GM19455 (cell line): ENCODE data around the gene ZBTB17.

Source experiments
- ATAC-seq: cut with Tn5 transposase; IDR thresholded peaks from one replicate; pipeline ENCODE4 v1.9.1; 2021; ENCODE audit not compliant: unreplicated experiment

ZBTB17 gene

GRCh38 chr1:15962671-15963362 lies 13.1 kb downstream of the ZBTB17 start:
- ATAC-seq = no peak

DNA sequence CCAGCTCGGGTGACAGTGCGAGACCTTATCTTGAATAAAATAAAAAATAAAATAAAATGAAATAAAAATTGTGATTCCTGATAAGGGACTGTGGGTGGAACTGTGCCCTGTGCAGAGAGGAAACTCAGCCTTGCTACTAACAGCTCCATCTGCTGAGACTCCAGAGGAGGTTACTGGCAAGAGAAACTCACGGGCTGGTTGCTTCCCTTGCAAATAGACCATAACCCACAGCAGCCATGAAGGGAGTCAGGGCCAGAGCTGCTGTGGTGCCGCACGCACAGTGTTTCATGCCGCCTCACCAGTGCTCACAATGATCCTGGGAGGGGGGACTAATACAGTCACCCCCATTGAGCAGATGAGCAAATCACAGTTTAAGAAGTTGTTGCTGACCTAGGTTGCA lies 13.7 kb downstream of the ZBTB17 start:
- ATAC-seq = no peak

GRCh38 chr1:15961492-15961891 lies 14.4 kb downstream of the ZBTB17 start:
- no peak for ATAC-seq

GRCh38 chr1:15960808-15961207 lies 15.1 kb downstream of the ZBTB17 start:
- no peak for ATAC-seq

- ATAC-seq = no peak
Observed at GRCh38 chr1:15959827-15960446, 16.0 kb downstream of the ZBTB17 start.

- no peak for ATAC-seq
Observed at GRCh38 chr1:15959424-15959823, 16.5 kb downstream of the ZBTB17 start.

GRCh38 chr1:15958793-15959192 lies 17.1 kb downstream of the ZBTB17 start:
- ATAC-seq = no peak

DNA sequence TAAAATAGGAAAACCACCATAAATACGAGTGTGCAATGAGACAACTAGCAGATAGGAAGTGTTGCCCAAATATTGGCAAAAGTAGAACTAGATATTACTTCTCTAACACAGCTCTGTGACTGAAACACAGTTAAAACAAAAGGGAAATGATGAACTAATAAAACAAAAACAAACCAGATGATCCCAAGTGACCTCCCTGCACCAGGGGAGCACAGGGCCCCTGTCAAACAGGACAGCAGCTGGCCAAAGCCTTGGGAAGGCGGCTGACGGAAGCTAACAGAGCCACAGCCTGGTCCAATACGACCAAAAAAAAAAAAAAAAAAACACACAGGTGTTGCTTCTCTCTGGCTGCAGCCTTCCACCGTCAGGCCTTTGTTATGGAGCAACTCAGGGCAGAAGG lies 17.8 kb downstream of the ZBTB17 start:
- ATAC-seq = no peak

DNA sequence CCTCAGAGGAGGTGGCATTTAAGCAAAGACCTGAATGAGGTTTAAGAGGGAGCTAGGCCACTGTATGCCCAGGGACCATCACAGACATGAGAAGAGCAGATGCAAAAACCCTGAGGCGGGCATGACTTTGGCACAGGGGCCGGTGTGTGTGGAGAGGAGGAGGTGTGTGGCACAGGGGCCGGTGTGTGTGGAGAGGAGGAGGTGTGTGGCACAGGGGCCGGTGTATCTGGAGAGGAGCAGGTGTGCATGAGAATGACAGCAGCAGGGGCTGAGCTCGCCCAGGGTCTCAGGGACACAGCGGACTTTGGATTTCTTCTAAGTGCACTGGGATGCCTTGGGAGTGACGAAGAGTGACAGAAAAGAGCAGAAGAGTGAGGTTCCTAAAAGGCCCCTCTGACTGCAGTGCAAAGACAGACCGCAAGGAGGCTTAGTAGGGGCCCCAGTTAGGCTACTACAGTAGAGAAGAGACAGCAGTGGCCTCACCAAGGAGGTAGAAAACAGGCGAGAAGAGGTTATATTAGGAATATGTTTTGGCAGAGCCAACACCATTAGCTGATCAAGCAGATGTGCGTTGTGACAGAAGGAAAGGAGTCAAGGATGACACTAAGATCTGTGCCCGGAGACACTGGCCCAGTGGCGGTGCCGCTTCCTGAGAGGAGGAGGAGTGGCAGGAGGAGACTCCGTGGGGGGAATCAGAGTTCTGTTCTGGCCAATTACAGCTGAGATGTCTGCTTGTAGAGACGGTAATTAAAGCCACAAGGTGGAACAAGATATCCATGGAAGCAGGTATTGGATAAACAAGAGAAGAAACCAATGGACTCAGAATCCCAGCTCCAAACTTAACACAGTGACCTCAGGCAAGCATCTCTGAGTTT lies 18.4 kb downstream of the ZBTB17 start:
- ATAC-seq = no peak

DNA sequence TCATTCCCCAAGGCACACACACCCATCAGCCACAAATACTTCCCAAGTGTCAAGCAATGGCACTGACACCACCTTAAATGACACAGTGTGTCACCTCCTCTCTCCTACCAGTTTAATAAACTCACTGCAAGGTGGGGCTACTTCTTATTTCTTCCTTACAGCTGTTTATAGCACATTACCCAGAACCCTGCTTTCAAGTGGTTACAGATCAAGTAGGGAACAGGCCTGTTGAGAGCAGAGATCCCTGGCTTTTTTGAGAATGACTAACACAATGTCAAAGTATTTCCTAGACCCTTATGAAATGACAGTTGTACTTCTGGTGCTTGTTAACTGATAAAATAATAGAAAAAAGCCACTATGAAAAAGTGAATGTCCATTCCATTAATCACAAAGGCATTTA lies 19.8 kb downstream of the ZBTB17 start:
- ATAC-seq = no peak

DNA sequence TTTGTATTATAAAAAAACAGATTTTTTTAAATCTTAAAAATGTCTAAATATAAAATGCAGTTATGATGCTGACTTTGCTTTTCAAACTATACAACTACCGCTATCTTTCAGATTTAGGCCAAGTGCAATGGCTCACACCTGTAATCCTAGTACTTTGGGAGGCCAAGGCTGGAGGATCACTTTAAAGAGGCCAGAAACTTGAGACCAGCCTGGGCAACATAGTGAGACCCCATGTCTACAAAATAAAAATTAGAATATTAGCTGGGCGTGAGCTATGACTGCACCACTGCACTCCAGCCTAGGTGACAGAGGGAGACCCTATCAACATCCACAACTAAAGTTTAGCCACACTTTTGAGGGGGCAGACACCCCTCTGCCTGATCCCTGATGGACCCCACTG lies 20.3 kb downstream of the ZBTB17 start:
- ATAC-seq = no peak

DNA sequence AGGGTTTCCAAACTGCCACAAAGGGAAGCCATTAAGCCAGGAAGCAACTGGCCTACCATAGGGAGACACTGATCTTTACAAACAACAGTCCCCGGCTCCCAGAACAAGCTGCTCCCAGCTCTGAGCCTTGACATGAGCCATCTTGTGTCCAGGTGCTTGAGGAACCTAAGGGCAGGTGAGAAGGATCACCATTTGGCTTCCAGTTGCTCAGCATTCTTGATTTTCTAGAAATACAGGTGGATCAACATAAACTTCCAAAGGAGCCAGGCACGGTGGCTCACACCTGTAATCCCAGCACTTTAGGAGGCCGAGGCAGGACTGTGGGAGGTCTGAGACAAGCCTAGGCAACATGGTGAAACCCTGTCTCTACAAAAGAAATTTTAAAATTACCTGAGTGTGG lies 21.6 kb downstream of the ZBTB17 start:
- no peak for ATAC-seq

GRCh38 chr1:15953791-15954241 lies 22.1 kb downstream of the ZBTB17 start:
- ATAC-seq = no peak

GRCh38 chr1:15953294-15953771 lies 22.6 kb downstream of the ZBTB17 start:
- no peak for ATAC-seq

GRCh38 chr1:15952317-15953258 lies 23.3 kb downstream of the ZBTB17 start:
- no peak for ATAC-seq

DNA sequence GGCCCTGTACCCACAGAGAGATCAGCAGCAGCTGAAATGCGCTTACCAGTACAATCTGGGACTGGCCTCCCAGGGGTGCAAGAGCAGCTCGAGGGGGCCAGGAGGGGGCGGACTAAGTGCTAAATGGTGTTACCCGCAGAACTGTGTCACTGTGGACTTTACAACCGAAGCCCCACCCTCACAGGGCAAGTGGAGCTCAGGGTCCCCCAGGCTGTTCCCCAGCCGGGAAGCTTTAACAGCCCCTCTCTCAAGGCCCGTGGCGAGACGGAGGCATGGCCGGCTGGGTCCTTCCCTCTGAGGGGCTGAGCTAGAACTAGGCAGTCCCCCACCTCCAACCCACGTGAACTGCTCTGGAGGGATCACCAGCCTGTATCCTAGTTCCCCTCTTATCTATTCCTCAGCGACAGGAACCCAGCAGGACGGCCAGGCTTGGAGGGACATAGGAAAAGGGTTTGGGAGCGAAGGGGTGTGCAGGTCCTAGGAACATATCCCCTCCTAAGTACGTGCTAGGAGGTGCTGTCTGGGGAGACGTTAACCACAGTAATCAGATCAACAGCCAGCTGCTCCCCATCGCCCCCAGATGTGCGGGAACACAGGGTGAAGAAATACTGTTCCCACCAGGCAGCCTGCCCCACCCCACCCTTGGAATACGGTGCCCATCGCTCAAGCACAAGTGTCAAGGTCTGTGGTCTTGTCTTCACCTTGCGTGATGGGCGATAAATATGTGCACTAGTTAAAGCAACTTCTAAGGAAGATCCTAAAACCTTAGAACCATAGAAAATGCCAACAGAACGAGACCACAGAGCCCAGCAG lies 24.4 kb downstream of the ZBTB17 start:
- ATAC-seq = no peak

DNA sequence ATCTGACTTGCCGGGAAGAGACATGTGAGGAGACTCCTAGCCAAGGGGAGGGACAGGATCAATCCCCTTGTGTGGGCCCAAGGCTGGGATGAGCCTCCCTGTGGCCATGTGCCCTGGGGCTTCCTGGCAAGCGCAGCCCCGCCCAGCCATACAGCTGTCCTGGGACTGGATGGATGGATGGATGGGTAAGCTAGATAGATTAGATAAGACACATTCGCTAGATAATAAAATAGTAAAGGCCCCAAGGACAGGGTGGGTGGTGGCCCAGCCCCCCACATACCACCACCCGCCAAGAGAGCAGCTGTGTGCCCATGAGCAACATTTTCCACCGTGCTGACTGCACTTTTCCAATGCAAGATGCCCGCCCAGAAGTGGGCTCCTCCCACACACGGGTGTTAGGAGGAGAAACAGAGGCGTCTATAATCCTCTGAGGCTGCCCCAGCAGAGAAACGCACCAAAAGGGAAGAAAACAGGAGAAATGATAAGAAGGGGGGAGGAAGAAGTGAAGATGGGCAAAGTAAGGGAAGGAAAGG lies 25.1 kb downstream of the ZBTB17 start:
- ATAC-seq = no peak

GRCh38 chr1:15950302-15950701 lies 25.6 kb downstream of the ZBTB17 start:
- ATAC-seq = no peak

DNA sequence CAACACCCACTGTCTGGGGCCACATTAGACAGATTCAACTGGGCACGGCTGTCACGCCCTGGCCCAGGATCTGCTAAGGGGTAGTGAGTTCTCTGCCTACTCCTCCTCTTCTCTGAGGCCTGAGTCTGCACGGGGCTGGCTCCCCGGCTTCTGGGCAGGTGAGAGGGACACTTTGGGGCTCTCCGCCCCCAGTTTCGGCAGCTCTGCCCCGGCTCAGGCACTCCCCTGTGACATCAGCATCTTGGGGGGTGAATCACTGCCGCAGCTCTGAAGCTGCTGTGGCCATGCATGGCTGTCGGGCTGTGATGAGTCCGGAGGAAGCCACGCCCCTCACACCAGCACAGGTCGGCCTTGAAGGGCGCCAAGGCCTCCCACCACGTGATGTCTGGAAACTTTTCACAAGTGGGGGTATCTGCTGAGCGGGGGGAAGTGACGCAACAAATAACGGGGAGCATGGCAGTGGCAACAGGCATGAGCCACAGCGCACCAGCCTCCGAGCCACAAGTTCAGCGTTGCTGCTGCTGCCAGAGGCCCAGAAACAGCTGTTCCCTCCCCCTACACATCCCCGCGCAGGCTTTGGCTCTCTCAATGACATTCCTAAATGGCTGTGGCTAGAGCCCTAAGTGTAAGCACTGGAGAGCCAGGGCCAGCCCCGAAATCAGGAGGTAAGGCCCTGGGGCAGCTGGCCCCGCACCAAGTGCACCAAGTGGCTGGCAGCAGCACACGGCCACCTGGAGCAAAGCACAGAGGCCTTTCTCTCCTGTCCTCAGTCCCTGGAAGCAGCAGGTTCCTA lies 26.3 kb downstream of the ZBTB17 start:
- ATAC-seq = peak; percentile 76
